AML-193 (cell line): ENCODE results near the gene IGSF9.

Source experiments
- DNase-seq, 2 experiments: peaks; one replicate each; lab custom pipeline; 2025; lab: John Stamatoyannopoulos, UW

The IGSF9 gene

GRCh38 chr1:159898527-159898926 is 46.9 kb downstream of the IGSF9 start:
- peak; percentile 7 to 13 for DNase-seq

- no peak for DNase-seq
These were observed 47.5 kb downstream of the IGSF9 start for GRCh38 chr1:159897962-159898361.

- DNase-seq = no peak
These were observed 48.9 kb downstream of the IGSF9 start for GRCh38 chr1:159896546-159896930.

GRCh38 chr1:159895836-159896545 is 49.4 kb downstream of the IGSF9 start:
- peak; percentile 31 to 42 for DNase-seq

- no peak for DNase-seq
These were observed 50.1 kb downstream of the IGSF9 start for GRCh38 chr1:159895286-159895685.

- no peak for DNase-seq
These were observed 52.5 kb downstream of the IGSF9 start for GRCh38 chr1:159892944-159893343.

- DNase-seq = peak; percentile 70 to 77
These were observed 53.9 kb downstream of the IGSF9 start for GRCh38 chr1:159891275-159892157.

GRCh38 chr1:159890390-159890789 is 55.0 kb downstream of the IGSF9 start:
- DNase-seq = no peak

GRCh38 chr1:159889821-159890252 is 55.6 kb downstream of the IGSF9 start:
- DNase-seq = peak; percentile 83 to 88

- no peak for DNase-seq
These were observed 56.2 kb downstream of the IGSF9 start for GRCh38 chr1:159889202-159889601.

GRCh38 chr1:159884296-159884695 is 61.1 kb downstream of the IGSF9 start:
- DNase-seq = no peak

- DNase-seq = no peak
These were observed 62.3 kb downstream of the IGSF9 start for GRCh38 chr1:159883134-159883533.

- DNase-seq = peak; percentile 2 to 6
These were observed 62.9 kb downstream of the IGSF9 start for GRCh38 chr1:159882527-159882862.

- DNase-seq = no peak
These were observed 63.5 kb downstream of the IGSF9 start for GRCh38 chr1:159881622-159882526.

GRCh38 chr1:159880430-159880829 is 65.0 kb downstream of the IGSF9 start:
- peak in 1 of 2 experiments; percentile 4 for DNase-seq

- peak; percentile 74 to 75 for DNase-seq
These were observed 65.4 kb downstream of the IGSF9 start for GRCh38 chr1:159879977-159880376.

- no peak for DNase-seq
These were observed 66.3 kb downstream of the IGSF9 start for GRCh38 chr1:159879136-159879535.

- DNase-seq = no peak
These were observed 67.5 kb downstream of the IGSF9 start for GRCh38 chr1:159877695-159878444.
